ENCODE data around the gene CDC73.
A peak's percentile ranks its signal among the peaks of the same experiment; 100 is the strongest.
"Not testable (repeated sequence)": the region's sequence is repeated elsewhere in the genome, so short reads cannot be mapped to it uniquely, and the experiment has no call there.

CDC73 gene

GRCh38 chr1:193114485-193115095, 7.2 kb upstream of the CDC73 start:
- no peak for DNase-seq (ENCODE audit: low spot score)

GRCh38 chr1:193115629-193116227, 6.1 kb upstream of the CDC73 start:
- peak; percentile 84 for DNase-seq (ENCODE audit: low spot score)

GRCh38 chr1:193117167-193117566, 4.7 kb upstream of the CDC73 start:
- not testable (repeated sequence) for DNase-seq (ENCODE audit: low spot score)

- no peak for DNase-seq (ENCODE audit: low spot score)
These were observed 3.6 kb upstream of the CDC73 start for GRCh38 chr1:193118194-193118593.

- DNase-seq (ENCODE audit: low spot score), result no peak
These were observed 2.8 kb upstream of the CDC73 start for GRCh38 chr1:193118803-193119730.

GRCh38 chr1:193120604-193121166, 1.1 kb upstream of the CDC73 start:
- DNase-seq (ENCODE audit: low spot score), result no peak

GRCh38 chr1:193123751-193124150, 1.9 kb downstream of the CDC73 start:
- no peak for DNase-seq (ENCODE audit: low spot score)

- DNase-seq (ENCODE audit: low spot score), result no peak
These were observed 3.5 kb downstream of the CDC73 start for GRCh38 chr1:193125369-193125768.

- no peak for DNase-seq (ENCODE audit: low spot score)
These were observed 9.5 kb downstream of the CDC73 start for GRCh38 chr1:193131266-193131860.

- DNase-seq (ENCODE audit: low spot score), result no peak
These were observed 18.4 kb downstream of the CDC73 start for GRCh38 chr1:193140254-193140653.

GRCh38 chr1:193141804-193142203, 20.0 kb downstream of the CDC73 start:
- DNase-seq (ENCODE audit: low spot score), result no peak

GRCh38 chr1:193142409-193142808, 20.6 kb downstream of the CDC73 start:
- DNase-seq (ENCODE audit: low spot score), result no peak

GRCh38 chr1:193143285-193143684, 21.5 kb downstream of the CDC73 start:
- DNase-seq (ENCODE audit: low spot score), result no peak

- DNase-seq (ENCODE audit: low spot score), result no peak
These were observed 22.6 kb downstream of the CDC73 start for GRCh38 chr1:193144361-193144938.

GRCh38 chr1:193144999-193145398, 23.2 kb downstream of the CDC73 start:
- DNase-seq (ENCODE audit: low spot score), result no peak

GRCh38 chr1:193156117-193156821, 34.4 kb downstream of the CDC73 start:
- DNase-seq (ENCODE audit: low spot score), result no peak

GRCh38 chr1:193156822-193157142, 35.0 kb downstream of the CDC73 start:
- DNase-seq (ENCODE audit: low spot score), result no peak

GRCh38 chr1:193157360-193157759, 35.5 kb downstream of the CDC73 start:
- DNase-seq (ENCODE audit: low spot score), result no peak

- no peak for DNase-seq (ENCODE audit: low spot score)
These were observed 54.3 kb downstream of the CDC73 start for GRCh38 chr1:193176113-193176512.

GRCh38 chr1:193176788-193177187, 55.0 kb downstream of the CDC73 start:
- no peak for DNase-seq (ENCODE audit: low spot score)

- no peak for DNase-seq (ENCODE audit: low spot score)
These were observed 57.3 kb downstream of the CDC73 start for GRCh38 chr1:193179094-193179493.

Measured in hepatic stellate cell (primary cell).